MM.1S (cell line): Measurements from ENCODE around the gene CALU.

Experiments used
- DNase-seq: peaks from one replicate; pipeline ENCODE4 v3.0.0-alpha.2; 2015
- H2AFZ ChIP-seq: fragments of 300-600 bp; sonication (generic); 2 replicates; pipeline ENCODE4 v1.6.0; 2016; ENCODE audit warnings: antibody characterized with exemption, low read length
- H3F3A ChIP-seq: fragments of 300-600 bp; sonication (generic); 2 replicates; pipeline ENCODE4 v1.6.1; 2016; ENCODE audit warnings: mild to moderate bottlenecking, antibody characterized with exemption, low read length, moderate library complexity, mixed read lengths; ENCODE audit not compliant: insufficient read depth
- H3K27ac ChIP-seq: fragments of 300-600 bp; sonication (generic); 2 replicates; pipeline ENCODE4 v1.5.1; 2016; ENCODE audit warnings: mild to moderate bottlenecking, low read length
- H3K27me3 ChIP-seq: fragments of 300-600 bp; sonication (generic); replicated peaks from 2 replicates; pipeline ENCODE4 v1.6.0; 2016; ENCODE audit warnings: low read length; ENCODE audit not compliant: insufficient read depth
- H3K36me3 ChIP-seq: fragments of 300-600 bp; sonication (generic); replicated peaks from 2 replicates; pipeline ENCODE4 v1.6.1; 2016; ENCODE audit warnings: mild to moderate bottlenecking, low read length, mixed read lengths; ENCODE audit not compliant: insufficient read depth
- H3K4me1 ChIP-seq: fragments of 300-600 bp; sonication (generic); 2 replicates; pipeline ENCODE4 v1.6.1; 2016; ENCODE audit warnings: low read length, mixed read lengths
- H3K4me2 ChIP-seq: fragments of 300-600 bp; sonication (generic); 2 replicates; pipeline ENCODE4 v1.6.0; 2016; ENCODE audit warnings: low read depth, low read length
- H3K4me3 ChIP-seq: fragments of 300-600 bp; sonication (generic); 2 replicates; pipeline ENCODE4 v1.5.1; 2016; ENCODE audit warnings: low read length, mixed read lengths
- H3K79me2 ChIP-seq: fragments of 300-600 bp; sonication (generic); 2 replicates; pipeline ENCODE4 v1.6.1; 2016; ENCODE audit warnings: mixed run types, low read length, mixed read lengths
- H3K9ac ChIP-seq: fragments of 300-600 bp; sonication (generic); 2 replicates; pipeline ENCODE4 v1.6.1; 2016; ENCODE audit warnings: low read length, mixed read lengths
- H3K9me2 ChIP-seq: fragments of 300-600 bp; sonication (generic); replicated peaks from 2 replicates; pipeline ENCODE4 v1.6.1; 2016; ENCODE audit warnings: mild to moderate bottlenecking, low read length, mixed read lengths; ENCODE audit not compliant: insufficient read depth
- H3K9me3 ChIP-seq: fragments of 300-600 bp; sonication (generic); replicated peaks from 2 replicates; pipeline ENCODE4 v1.6.1; 2016; ENCODE audit warnings: mild to moderate bottlenecking, low read length, mixed read lengths; ENCODE audit not compliant: insufficient read depth
- H4K20me1 ChIP-seq: fragments of 300-600 bp; sonication (generic); 2 replicates; pipeline ENCODE4 v1.6.1; 2016; ENCODE audit warnings: mild to moderate bottlenecking, low read length, moderate library complexity, mixed read lengths; ENCODE audit not compliant: insufficient read depth
- EZH2 ChIP-seq: fragments of 300-600 bp; sonication (generic); optimal IDR thresholded peaks from 2 replicates; pipeline ENCODE3; 2017; ENCODE audit warnings: low read depth, mild to moderate bottlenecking, antibody characterized with exemption, low read length, mixed read lengths
- EZH2phosphoT487 ChIP-seq: fragments of 300-600 bp; sonication (generic); IDR thresholded peaks from 2 replicates; pipeline ENCODE4 v1.6.1; 2018; ENCODE audit warnings: antibody characterized with exemption, low read length
- TF ChIP-seq, protein P1 (sequence below): fragments of 300-600 bp; sonication (generic); IDR thresholded peaks from 2 replicates; pipeline ENCODE4 v1.5.1; 2016; ENCODE audit warnings: antibody characterized with exemption, low read length, mixed read lengths

CALU gene

DNA sequence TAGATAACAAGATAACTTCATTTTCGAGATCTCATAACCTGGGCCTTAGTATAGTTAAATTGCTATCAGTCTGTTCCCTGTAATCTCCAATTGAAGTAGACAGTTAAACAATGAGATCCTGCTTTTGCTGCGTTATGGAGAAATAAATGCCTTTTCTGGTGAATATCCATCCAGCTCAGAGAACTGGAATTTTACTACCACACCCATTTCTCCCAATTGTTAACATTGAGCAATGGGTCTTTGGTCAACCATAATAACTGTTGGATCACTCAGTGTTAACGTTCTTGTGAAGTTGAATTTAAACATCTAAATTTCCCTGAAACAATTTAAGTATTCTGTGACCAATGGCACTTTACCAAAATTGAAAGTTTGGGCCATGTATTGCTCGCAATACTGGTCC is 3.0 kb downstream of the CALU start:
- Histone ChIP-seq H3K4me1 (peaks cover 16% of the 10 kb centered on the region), H3K79me2 (peaks cover 81% of the 10 kb centered on the region), H3F3A (peaks cover 4% of the 10 kb centered on the region; the same call in 1 of the 2 replicates), H4K20me1 (peaks cover 48% of the 10 kb centered on the region), H3K4me2 (no peak overlapping the region), H3K36me3 (no peaks in the 10 kb centered on the region), H3K27me3 (no peaks in the 10 kb centered on the region), H3K9me2 (no peaks in the 10 kb centered on the region), H3K9ac (no peak overlapping the region), H2AFZ (no peak overlapping the region), H3K27ac (no peak overlapping the region), H3K4me3 (no peak overlapping the region), H3K9me3 (no peaks in the 10 kb centered on the region)
- DNase-seq = no peak
- no peak for TF ChIP-seq EZH2
- no peak for TF ChIP-seq EZH2phosphoT487
- TF ChIP-seq, protein P1, sequence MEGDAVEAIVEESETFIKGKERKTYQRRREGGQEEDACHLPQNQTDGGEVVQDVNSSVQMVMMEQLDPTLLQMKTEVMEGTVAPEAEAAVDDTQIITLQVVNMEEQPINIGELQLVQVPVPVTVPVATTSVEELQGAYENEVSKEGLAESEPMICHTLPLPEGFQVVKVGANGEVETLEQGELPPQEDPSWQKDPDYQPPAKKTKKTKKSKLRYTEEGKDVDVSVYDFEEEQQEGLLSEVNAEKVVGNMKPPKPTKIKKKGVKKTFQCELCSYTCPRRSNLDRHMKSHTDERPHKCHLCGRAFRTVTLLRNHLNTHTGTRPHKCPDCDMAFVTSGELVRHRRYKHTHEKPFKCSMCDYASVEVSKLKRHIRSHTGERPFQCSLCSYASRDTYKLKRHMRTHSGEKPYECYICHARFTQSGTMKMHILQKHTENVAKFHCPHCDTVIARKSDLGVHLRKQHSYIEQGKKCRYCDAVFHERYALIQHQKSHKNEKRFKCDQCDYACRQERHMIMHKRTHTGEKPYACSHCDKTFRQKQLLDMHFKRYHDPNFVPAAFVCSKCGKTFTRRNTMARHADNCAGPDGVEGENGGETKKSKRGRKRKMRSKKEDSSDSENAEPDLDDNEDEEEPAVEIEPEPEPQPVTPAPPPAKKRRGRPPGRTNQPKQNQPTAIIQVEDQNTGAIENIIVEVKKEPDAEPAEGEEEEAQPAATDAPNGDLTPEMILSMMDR = no peak

DNA sequence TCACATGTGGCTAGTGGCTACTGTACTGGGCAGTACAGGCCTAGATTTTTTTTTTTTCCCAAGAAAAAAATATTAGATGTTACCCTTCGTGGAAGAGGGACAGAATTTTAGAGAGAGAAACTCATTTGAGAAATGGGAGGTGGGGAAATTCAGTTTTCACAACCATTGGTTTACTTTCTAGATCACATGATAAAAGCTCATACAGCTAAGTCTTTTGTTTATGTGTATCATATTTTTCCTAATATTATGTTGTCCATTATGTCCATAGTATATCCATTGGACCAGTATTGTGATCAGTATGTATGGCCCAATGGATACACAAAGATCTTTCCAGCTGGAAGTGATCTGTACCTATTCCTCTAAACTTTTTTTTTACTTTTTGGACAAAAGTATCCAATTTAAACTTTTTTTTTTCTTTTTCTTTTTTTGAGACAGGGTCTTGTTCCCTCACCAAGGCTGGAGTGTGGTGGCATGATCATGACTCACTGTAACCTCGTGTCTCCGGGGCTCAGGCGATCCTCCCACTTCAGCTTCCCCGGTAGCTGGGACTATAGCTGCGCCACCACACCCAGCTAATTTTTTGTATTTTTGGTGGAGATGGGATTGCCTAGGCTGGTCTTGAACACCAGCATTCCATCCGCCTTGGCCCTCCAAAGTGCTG is 4.1 kb downstream of the CALU start:
- no peak for TF ChIP-seq EZH2phosphoT487
- Histone ChIP-seq H3K27me3 (no peaks in the 10 kb centered on the region), H3K4me2 (no peak overlapping the region), H3K9ac (no peak overlapping the region), H3K79me2 (peaks cover 91% of the 10 kb centered on the region), H3K36me3 (peaks cover 8% of the 10 kb centered on the region; the same call in 1 of the 2 replicates), H3K27ac (no peak overlapping the region), H3K4me1 (peaks cover 16% of the 10 kb centered on the region), H3K9me3 (no peaks in the 10 kb centered on the region), H4K20me1 (peaks cover 53% of the 10 kb centered on the region), H3K4me3 (no peak overlapping the region), H3K9me2 (no peaks in the 10 kb centered on the region), H3F3A (peaks cover 3% of the 10 kb centered on the region; the same call in 1 of the 2 replicates), H2AFZ (no peak overlapping the region)
- no peak for DNase-seq

DNA sequence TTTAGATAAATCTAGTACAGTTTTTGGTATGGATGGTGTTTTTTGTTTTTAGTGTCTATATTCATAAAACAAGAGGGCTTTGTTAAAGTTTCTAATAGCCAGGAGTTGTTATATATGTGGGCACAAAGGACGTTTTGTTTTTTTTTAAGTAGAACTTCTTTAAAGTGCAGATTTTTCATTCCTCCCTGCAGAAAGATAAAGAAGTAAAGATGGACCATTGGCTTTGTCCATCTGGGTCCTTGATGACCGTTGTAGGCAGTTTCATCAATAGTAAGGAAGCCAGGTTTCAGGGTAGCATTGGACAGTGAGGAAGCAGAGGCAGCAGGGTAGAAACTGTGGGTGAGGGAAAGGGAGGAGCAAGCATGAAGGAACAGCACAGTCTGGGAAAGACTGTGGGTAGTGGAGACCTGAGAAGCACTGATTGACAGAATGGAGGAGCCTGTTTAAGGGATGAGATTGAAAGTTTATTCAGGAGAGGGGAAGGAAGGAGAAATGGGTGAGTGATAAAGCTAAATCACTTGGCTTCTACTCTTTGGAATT is 5.3 kb downstream of the CALU start:
- Histone ChIP-seq H2AFZ (no peak overlapping the region), H3K36me3 (peaks cover 19% of the 10 kb centered on the region), H3K4me2 (no peak overlapping the region), H3K27me3 (no peaks in the 10 kb centered on the region), H3K79me2 (peaks cover 100% of the 10 kb centered on the region), H4K20me1 (peaks cover 53% of the 10 kb centered on the region), H3K9ac (no peak overlapping the region), H3K9me2 (no peaks in the 10 kb centered on the region), H3F3A (no peaks in the 10 kb centered on the region), H3K27ac (no peak overlapping the region), H3K9me3 (no peaks in the 10 kb centered on the region), H3K4me3 (no peak overlapping the region), H3K4me1 (peaks cover 12% of the 10 kb centered on the region)
- DNase-seq = no peak
- TF ChIP-seq EZH2 = no peak
- no peak for TF ChIP-seq EZH2phosphoT487
- TF ChIP-seq, protein P1 = no peak

DNA sequence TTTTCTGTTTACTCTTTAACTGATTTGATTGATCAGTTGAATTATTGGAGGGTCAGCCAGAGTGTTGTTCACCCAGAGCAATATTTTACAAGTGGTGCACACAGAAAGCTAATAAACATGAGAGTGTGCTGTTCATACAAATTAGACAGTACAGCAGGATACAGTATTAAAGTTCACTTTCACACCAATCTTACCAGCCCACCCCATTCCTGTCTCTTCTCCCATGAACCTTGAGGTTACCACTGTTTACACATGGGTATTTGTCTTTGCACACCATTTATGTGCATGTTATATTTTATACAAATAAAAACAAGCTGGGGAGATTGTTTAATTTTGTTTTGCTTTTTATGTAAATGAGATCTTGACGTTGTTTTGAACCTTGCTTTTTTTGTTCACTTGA is 6.5 kb downstream of the CALU start:
- DNase-seq = no peak
- no peak for TF ChIP-seq EZH2
- TF ChIP-seq, protein P1 = no peak
- no peak for TF ChIP-seq EZH2phosphoT487
- peaks cover 22% of the 10 kb centered on the region for H3K36me3 ChIP-seq
- H3K4me2 ChIP-seq = no peak overlapping the region
- peaks cover 53% of the 10 kb centered on the region for H4K20me1 ChIP-seq
- H3K4me1 ChIP-seq = peaks cover 7% of the 10 kb centered on the region
- H3F3A ChIP-seq = no peaks in the 10 kb centered on the region
- H2AFZ ChIP-seq = no peak overlapping the region
- H3K79me2 ChIP-seq = peaks cover 98% of the 10 kb centered on the region
- H3K4me3 ChIP-seq = no peak overlapping the region
- no peaks in the 10 kb centered on the region for H3K9me3 ChIP-seq
- no peaks in the 10 kb centered on the region for H3K9me2 ChIP-seq
- no peaks in the 10 kb centered on the region for H3K27me3 ChIP-seq
- no peak overlapping the region for H3K9ac ChIP-seq
- no peak overlapping the region for H3K27ac ChIP-seq
